Lung (tissue), 12 donors: ENCODE measurements around the gene TP53RK. TPM values are rescaled to one million over a fixed set of nuclear protein-coding genes. Genes with fewer than 3 reads are reported as not detected.

Experiments used
- ATAC-seq: fragments of 200-7000 bp; cut with Tn5 transposase; one replicate; pipeline ENCODE4 v1.9.1; 2020; ENCODE audit warnings: moderate number of reproducible peaks; ENCODE audit not compliant: insufficient read depth, low FRiP score
- DNase-seq, 3 donors: peaks; one replicate each; pipeline ENCODE4 v3.0.0-alpha.2; 2013 to 2017
- H3K27ac ChIP-seq, 2 donors: one replicate each; pipeline ENCODE4 v1.5.1; 2013; ENCODE audit warnings: mild to moderate bottlenecking in 2 of 2, moderate library complexity in 2 of 2, control low read depth in 1 of 2, inconsistent platforms in 1 of 2, low read depth in 1 of 2, low read length in 1 of 2
- H3K27me3 ChIP-seq, 3 donors: one replicate each; pipeline ENCODE4 v1.5.1; 2013; ENCODE audit warnings: low read length in 2 of 3; ENCODE audit not compliant: control insufficient read depth in 3 of 3, insufficient read depth in 3 of 3
- H3K36me3 ChIP-seq, 4 donors: one replicate each; pipeline ENCODE4 v1.5.1; 2013; ENCODE audit warnings: low read length in 4 of 4, mild to moderate bottlenecking in 1 of 4, moderate library complexity in 1 of 4; ENCODE audit not compliant: control insufficient read depth in 4 of 4, insufficient read depth in 4 of 4
- H3K4me1 ChIP-seq, 5 donors: one replicate each; pipeline ENCODE4 v1.5.1; 2013; ENCODE audit warnings: low read length in 5 of 5, mild to moderate bottlenecking in 2 of 5, moderate library complexity in 1 of 5; ENCODE audit not compliant: control insufficient read depth in 5 of 5, insufficient read depth in 5 of 5
- H3K4me3 ChIP-seq: one replicate; pipeline ENCODE4 v1.5.1; 2013; ENCODE audit warnings: mild to moderate bottlenecking, control low read depth, moderate library complexity
- H3K9ac ChIP-seq, 2 donors: one replicate each; pipeline ENCODE4 v1.5.1; 2013; ENCODE audit warnings: low read length in 2 of 2, control low read depth in 1 of 2; ENCODE audit not compliant: insufficient read depth in 1 of 2
- H3K9me3 ChIP-seq, 4 donors: one replicate each; pipeline ENCODE4 v1.5.1; 2013; ENCODE audit warnings: low read length in 3 of 4, mild to moderate bottlenecking in 1 of 4, moderate library complexity in 1 of 4; ENCODE audit not compliant: control insufficient read depth in 4 of 4, insufficient read depth in 3 of 4
- WGBS, 2 donors: extraction: QIAGEN DNeasy Blood & Tissue Kit; methylation state at CpG; one replicate each; pipeline ENCODE4 v1.1.7; 2013; 5-methylcytosine and 5-hydroxymethylcytosine counted together
- polyA plus RNA-seq, 2 donors: library from polyadenylated mRNA; stranded (reverse); fragments of 200-250 nt; gene quantifications; one replicate each; pipeline ENCODE4 v1.2.1, GENCODE V29; 2013
- total RNA-seq, 2 donors: library from RNA; depleted of rRNA in 1 of 2; stranded (reverse); fragments of >200 nt in 1 of 2; gene quantifications; one replicate each; pipeline ENCODE4 v1.2.1, GENCODE V29; 2014 to 2021
- TF ChIP-seq, protein P1 (sequence below): IDR thresholded peaks from 2 replicates; pipeline ENCODE4 v1.5.1; 2012; ENCODE audit warnings: mild to moderate bottlenecking; ENCODE audit errors: control extremely low read depth, extremely low read depth
- donor health status: control.
- donor health status: control.
- donor health status: Bipolar disorder and iron deficiency.
- donor health status: healthy.
- donor health status: DM: yes; HTN: yes; CAD: no.

The TP53RK gene
- total and polyA plus RNA-seq, 4 donors: 11.6 to 15.7 (median 12.5) TPM

- H3K27ac ChIP-seq: no peak overlapping the region
- TF ChIP-seq, protein P1, sequence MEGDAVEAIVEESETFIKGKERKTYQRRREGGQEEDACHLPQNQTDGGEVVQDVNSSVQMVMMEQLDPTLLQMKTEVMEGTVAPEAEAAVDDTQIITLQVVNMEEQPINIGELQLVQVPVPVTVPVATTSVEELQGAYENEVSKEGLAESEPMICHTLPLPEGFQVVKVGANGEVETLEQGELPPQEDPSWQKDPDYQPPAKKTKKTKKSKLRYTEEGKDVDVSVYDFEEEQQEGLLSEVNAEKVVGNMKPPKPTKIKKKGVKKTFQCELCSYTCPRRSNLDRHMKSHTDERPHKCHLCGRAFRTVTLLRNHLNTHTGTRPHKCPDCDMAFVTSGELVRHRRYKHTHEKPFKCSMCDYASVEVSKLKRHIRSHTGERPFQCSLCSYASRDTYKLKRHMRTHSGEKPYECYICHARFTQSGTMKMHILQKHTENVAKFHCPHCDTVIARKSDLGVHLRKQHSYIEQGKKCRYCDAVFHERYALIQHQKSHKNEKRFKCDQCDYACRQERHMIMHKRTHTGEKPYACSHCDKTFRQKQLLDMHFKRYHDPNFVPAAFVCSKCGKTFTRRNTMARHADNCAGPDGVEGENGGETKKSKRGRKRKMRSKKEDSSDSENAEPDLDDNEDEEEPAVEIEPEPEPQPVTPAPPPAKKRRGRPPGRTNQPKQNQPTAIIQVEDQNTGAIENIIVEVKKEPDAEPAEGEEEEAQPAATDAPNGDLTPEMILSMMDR: no peak
- H3K9ac ChIP-seq: no peak overlapping the region
- no peaks in the 10 kb centered on the region for H3K9me3 ChIP-seq
- H3K4me1 ChIP-seq: no peaks in the 10 kb centered on the region
- ATAC-seq (no peak), DNase-seq (no peak)
- 90 to 96% methylated on average over 4 of the region's 4 CpGs for WGBS, 2 donors
- H3K36me3 ChIP-seq: no peaks in the 10 kb centered on the region
- H3K4me3 ChIP-seq: no peak overlapping the region
- H3K27me3 ChIP-seq: no peaks in the 10 kb centered on the region
Measured at GRCh38 chr20:46636514-46636913, 52.7 kb downstream of the TP53RK start.

DNA sequence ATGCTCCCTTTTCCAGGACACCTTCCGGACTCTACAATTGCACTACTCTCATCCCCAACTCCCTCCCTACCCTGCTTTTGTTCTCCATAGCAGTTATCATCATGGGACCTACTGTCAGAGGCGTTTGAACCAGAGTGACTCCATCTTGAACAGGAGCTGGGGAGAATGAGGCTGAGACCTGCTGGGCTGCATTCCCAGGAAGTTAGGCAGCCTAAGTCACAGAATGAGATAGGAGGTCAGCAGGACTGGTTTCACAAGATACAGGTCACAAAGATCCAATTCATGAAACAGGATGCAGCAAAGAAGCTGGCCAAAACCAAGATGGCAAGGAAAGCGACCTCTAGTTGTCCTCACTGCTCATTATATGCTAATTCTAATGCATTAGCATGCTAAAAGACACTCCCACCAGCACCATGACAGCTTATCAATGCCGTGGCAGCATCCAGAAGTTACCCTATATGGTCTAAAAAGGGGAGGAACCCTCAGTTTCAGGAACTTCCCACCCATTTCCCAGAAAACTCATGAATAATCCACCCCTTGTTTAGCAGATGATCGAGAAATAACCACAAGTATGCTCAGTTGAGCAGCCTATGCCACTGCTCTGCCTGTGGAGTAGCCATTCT, 53.6 kb downstream of the TP53RK start:
- H3K36me3 ChIP-seq: no peaks in the 10 kb centered on the region
- DNase-seq (no peak), ATAC-seq (no peak)
- TF ChIP-seq, protein P1: no peak
- no peak overlapping the region for H3K4me3 ChIP-seq
- H3K27me3 ChIP-seq: no peaks in the 10 kb centered on the region
- 75 to 77% methylated on average over 5 of the region's 5 CpGs for WGBS, 2 donors
- H3K9ac ChIP-seq: no peak overlapping the region
- no peak overlapping the region for H3K27ac ChIP-seq
- H3K4me1 ChIP-seq: no peaks in the 10 kb centered on the region
- H3K9me3 ChIP-seq: no peaks in the 10 kb centered on the region

DNA sequence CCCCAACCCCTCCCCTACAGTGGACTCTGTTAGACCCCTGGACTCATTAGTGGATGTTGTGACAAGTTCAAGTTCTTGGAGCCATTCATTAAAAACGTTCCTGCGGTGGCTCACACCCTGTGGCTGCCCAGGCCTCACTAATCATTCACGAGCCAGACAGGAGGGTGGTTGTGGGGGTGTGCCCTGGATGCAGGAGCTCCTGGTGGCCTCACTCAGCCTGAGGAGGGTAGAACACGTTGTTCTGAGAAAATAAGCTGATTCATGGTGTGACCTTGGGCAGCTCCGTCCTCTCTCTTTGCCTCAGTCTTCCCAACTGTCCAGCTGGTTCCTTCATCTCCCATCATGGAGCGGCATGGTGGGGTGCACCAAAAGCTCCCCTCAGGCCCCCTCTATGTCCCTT, 54.7 kb downstream of the TP53RK start:
- TF ChIP-seq, protein P1: no peak
- Histone ChIP-seq H3K9ac (no peak overlapping the region), H3K9me3 (peaks cover 0 to 5% (median 0%) of the 10 kb centered on the region in 4 donors), H3K4me3 (no peak overlapping the region), H3K27me3 (no peaks in the 10 kb centered on the region), H3K36me3 (no peaks in the 10 kb centered on the region), H3K27ac (no peak overlapping the region), H3K4me1 (no peaks in the 10 kb centered on the region)
- DNase-seq (no peak), ATAC-seq (no peak)
- 77 to 78% methylated on average over 6 of the region's 6 CpGs for WGBS, 2 donors

Other genes starting within 250 kb of the TP53RK start
- gene ZNF334, start 175.9 kb downstream of the TP53RK start, total RNA-seq: 10 to 100 TPM in 1 of 2 donors, 1 to 10 TPM in 1; 7.0 to 25.3 TPM
- 1 to 10 TPM; 1.4 to 3.7 TPM for gene ZNF334, start 175.9 kb downstream of the TP53RK start, polyA plus RNA-seq
- gene OCSTAMP, start 138.8 kb downstream of the TP53RK start, total RNA-seq: under 1 TPM in 1 of 2 donors, not detected in 1; 0.11 TPM
- not detected for gene OCSTAMP, start 138.8 kb downstream of the TP53RK start, polyA plus RNA-seq
- 1 to 10 TPM; 2.1 to 2.4 TPM for gene SLC13A3, start 38.0 kb downstream of the TP53RK start, total RNA-seq
- gene SLC13A3, start 38.0 kb downstream of the TP53RK start, polyA plus RNA-seq: 1 to 10 TPM; 1.1 to 1.9 TPM
- gene SLC2A10, start 20.2 kb upstream of the TP53RK start, total RNA-seq: 10 to 100 TPM; 16.1 to 20.6 TPM
- gene SLC2A10, start 20.2 kb upstream of the TP53RK start, polyA plus RNA-seq: 1 to 10 TPM; 7.4 to 8.0 TPM
- gene EYA2, start 205.4 kb upstream of the TP53RK start, total RNA-seq: 1 to 10 TPM; 2.2 to 4.4 TPM
- 1 to 10 TPM; 1.6 to 2.0 TPM for gene EYA2, start 205.4 kb upstream of the TP53RK start, polyA plus RNA-seq